ENCODE data around the gene RAE1. TPM values are rescaled to one million over a fixed set of nuclear protein-coding genes. Genes with fewer than 3 reads are reported as not detected.

RAE1 gene
- total and polyA plus RNA-seq, 2 donors (not counting 3 experiments of a cell fraction or from before 2014, with no cell fraction given): 34.1 to 55.8 TPM

DNA sequence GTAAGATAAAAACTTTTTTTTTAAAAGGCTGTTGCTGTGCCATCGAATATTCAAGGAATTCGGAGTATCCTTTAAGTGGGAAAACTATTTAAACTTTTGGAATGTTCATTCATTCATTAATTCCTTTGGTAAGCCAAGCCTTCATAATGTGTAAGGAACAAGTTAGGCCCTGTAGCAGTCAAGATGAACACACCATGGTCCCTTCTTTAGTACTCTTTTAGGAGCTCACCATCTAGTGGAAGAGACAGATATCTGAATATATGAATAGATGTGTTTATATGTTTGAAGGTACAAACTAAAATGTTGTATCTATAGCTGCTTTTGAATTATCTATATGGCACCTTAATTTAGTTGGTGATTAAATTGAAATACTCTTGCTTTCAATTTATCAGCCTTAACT is 15.7 kb upstream of the RAE1 start:
- no peak overlapping the region for H3K9ac ChIP-seq (replicated peaks; ENCODE audit: extremely low read depth, insufficient read depth, low read length)
- ChIA-PET POLR2A (no interaction called here), CTCF (no interaction called here)
- intact Hi-C loops (cut with micrococcal nuclease): no loop called here
- H3K36me3 ChIP-seq (ENCODE audit: control insufficient read depth in 2 of 2, extremely low read depth in 1 of 2, insufficient read depth in 2 of 2, low read length in 2 of 2): no peaks in the 10 kb centered on the region
- FAIRE-seq (no peak), DNase-seq (ENCODE audit: low read depth, low spot score) (no peak)
- no peak overlapping the region for H3K4me3 ChIP-seq (replicated peaks in 1 of 3; ENCODE audit: insufficient read depth in 1 of 3, low read depth in 1 of 3, low read length in 3 of 3)
- no TSS peak for BruUV-seq (replicated peaks)
- H4K20me1 ChIP-seq (replicated peaks; ENCODE audit: control insufficient read depth, extremely low read depth, insufficient read depth, low read length): no peaks in the 10 kb centered on the region
- dilution Hi-C loops (cut with MboI; ENCODE audit: extremely low pct_ligation_motif_present, low sequenced_read_pairs): no loop called here
- TF ChIP-seq MAX (IDR thresholded peaks at IDR 0.05; ENCODE audit: insufficient read depth, insufficient read length) (no peak), MYC (IDR thresholded peaks at IDR 0.05; ENCODE audit: low read depth, low read length) (no peak), FOS (IDR thresholded peaks at IDR 0.05; ENCODE audit: borderline replicate concordance, insufficient read depth, low read length) (no peak), GATA2 (IDR thresholded peaks at IDR 0.05; ENCODE audit: insufficient read depth, insufficient read length, low read depth, low read length) (no peak), POLR2AphosphoS5 (IDR thresholded peaks at IDR 0.05; ENCODE audit: insufficient read depth, low read depth, low read length) (no peak), POLR2A (IDR thresholded peaks at IDR 0.05; ENCODE audit: low read depth, low read length) (no peak), JUN (IDR thresholded peaks at IDR 0.05; ENCODE audit: borderline replicate concordance, insufficient read depth, insufficient read length, low read depth) (no peak), EZH2 (IDR thresholded peaks at IDR 0.05; ENCODE audit: borderline replicate concordance, low read depth, low read length, severe bottlenecking) (no peak)
- TF ChIP-seq, protein P1, sequence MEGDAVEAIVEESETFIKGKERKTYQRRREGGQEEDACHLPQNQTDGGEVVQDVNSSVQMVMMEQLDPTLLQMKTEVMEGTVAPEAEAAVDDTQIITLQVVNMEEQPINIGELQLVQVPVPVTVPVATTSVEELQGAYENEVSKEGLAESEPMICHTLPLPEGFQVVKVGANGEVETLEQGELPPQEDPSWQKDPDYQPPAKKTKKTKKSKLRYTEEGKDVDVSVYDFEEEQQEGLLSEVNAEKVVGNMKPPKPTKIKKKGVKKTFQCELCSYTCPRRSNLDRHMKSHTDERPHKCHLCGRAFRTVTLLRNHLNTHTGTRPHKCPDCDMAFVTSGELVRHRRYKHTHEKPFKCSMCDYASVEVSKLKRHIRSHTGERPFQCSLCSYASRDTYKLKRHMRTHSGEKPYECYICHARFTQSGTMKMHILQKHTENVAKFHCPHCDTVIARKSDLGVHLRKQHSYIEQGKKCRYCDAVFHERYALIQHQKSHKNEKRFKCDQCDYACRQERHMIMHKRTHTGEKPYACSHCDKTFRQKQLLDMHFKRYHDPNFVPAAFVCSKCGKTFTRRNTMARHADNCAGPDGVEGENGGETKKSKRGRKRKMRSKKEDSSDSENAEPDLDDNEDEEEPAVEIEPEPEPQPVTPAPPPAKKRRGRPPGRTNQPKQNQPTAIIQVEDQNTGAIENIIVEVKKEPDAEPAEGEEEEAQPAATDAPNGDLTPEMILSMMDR (IDR thresholded peaks at IDR 0.05; ENCODE audit: extremely low read depth in 1 of 2, insufficient read depth in 1 of 2, low read depth in 1 of 2, low read length in 2 of 2): no peak
- no peak overlapping the region for H2AFZ ChIP-seq (ENCODE audit: low read depth, low read length)
- H3K27ac ChIP-seq (ENCODE audit: insufficient read depth, low read depth, low read length): no peak overlapping the region
- no peaks in the 10 kb centered on the region for H3K9me1 ChIP-seq (replicated peaks; ENCODE audit: control insufficient read depth, extremely low read depth, insufficient read depth, low read length)
- peaks cover 0 to 10% of the 10 kb centered on the region in 2 experiments for H3K27me3 ChIP-seq (ENCODE audit: control insufficient read depth in 2 of 2, insufficient read depth in 2 of 2, low read length in 2 of 2)
- no peak overlapping the region for H3K4me2 ChIP-seq (ENCODE audit: insufficient read depth, low read length)
- no peaks in the 10 kb centered on the region for H3K9me3 ChIP-seq (replicated peaks; ENCODE audit: control insufficient read depth, insufficient read depth, low read length)
- no peaks in the 10 kb centered on the region for H3K79me2 ChIP-seq (ENCODE audit: control insufficient read depth, insufficient read depth, low read length)
- no peaks in the 10 kb centered on the region for H3K4me1 ChIP-seq (ENCODE audit: control insufficient read depth, extremely low read depth, insufficient read depth, low read length)
